HepG2 (cell line): ENCODE results near the gene MFN2. TPM values are rescaled to one million over a fixed set of nuclear protein-coding genes. Genes with fewer than 3 reads are reported as not detected.

Source experiments
- ATAC-seq: fragments of 200-7000 bp; cut with Tn5 transposase; 3 replicates; pipeline ENCODE4 v1.9.1; 2020; ENCODE audit warnings: mild to moderate bottlenecking, moderate library complexity
- BruUV-seq: library from RNA; stranded (reverse); fragments of 400-500 nt; replicated peaks from 2 replicates; lab custom pipeline; 2021; lab: Mats Ljungman, UMichigan
- CTCF ChIA-PET: fragments of 300-600 bp; formaldehyde crosslinking; extraction: SDS; loops from one replicate; lab custom pipeline; 2021; ENCODE audit warnings: low total read pairs, inconsistent platforms, low intra/inter-chr PET ratio; lab: Yijun Ruan, JAX
- POLR2A ChIA-PET: fragments of 350-600 bp; sonication (Branson Sonifier 250); formaldehyde crosslinking; loops from one replicate; lab custom pipeline; 2020; ENCODE audit warnings: antibody characterized with exemption, inconsistent platforms; lab: Yijun Ruan, JAX
- DNase-seq: peaks from one replicate; pipeline ENCODE4 v3.0.0-alpha.2; 2015; ENCODE audit warnings: low spot score
- FAIRE-seq: peaks from 3 replicates; lab custom pipeline; 2011; peaks lifted over from hg19 to GRCh38; lab: Jason Lieb, UNC
- H2AFZ ChIP-seq: one replicate; pipeline ENCODE4 v1.6.1; 2011; ENCODE audit warnings: low read length, inconsistent platforms
- H3K27ac ChIP-seq: fragments of 300-600 bp; 3 replicates; pipeline ENCODE4 v1.8.0; 2011; ENCODE audit warnings: mixed run types, mild to moderate bottlenecking, mixed read lengths, low read length, inconsistent platforms; ENCODE audit not compliant: insufficient read depth; ENCODE audit errors: extremely low read length
- H3K27me3 ChIP-seq, 2 experiments: fragments of 200-600 bp in 1 of 2; 2 replicates in 1 of 2; 3 replicates in 1 of 2; pipeline versions ENCODE4 v1.6.0 to v1.8.0; 2011; ENCODE audit warnings: low read length in 2 of 2, mild to moderate bottlenecking in 2 of 2, moderate library complexity in 2 of 2, inconsistent platforms in 1 of 2; ENCODE audit not compliant: insufficient read depth in 2 of 2, control insufficient read depth in 1 of 2
- H3K36me3 ChIP-seq, 2 experiments: fragments of 200-600 bp in 1 of 2; replicated peaks in 1 of 2; 2 replicates in 1 of 2; 3 replicates in 1 of 2; pipeline versions ENCODE4 v1.5.1 to v1.8.0; 2011; ENCODE audit warnings: low read length in 2 of 2, inconsistent platforms in 1 of 2; ENCODE audit not compliant: insufficient read depth in 2 of 2, control insufficient read depth in 1 of 2
- H3K4me1 ChIP-seq: 2 replicates; pipeline ENCODE4 v1.5.1; 2012; ENCODE audit warnings: low read length, inconsistent platforms; ENCODE audit not compliant: insufficient read depth
- H3K4me2 ChIP-seq: 2 replicates; pipeline ENCODE4 v1.6.0; 2011; ENCODE audit warnings: low read depth, low read length, inconsistent platforms
- H3K4me3 ChIP-seq, 3 experiments: fragments of 200-600 bp in 1 of 3; sonication (generic), shearing (Covaris generic) in 1 of 3; replicated peaks in 1 of 3; 2 replicates each; pipeline ENCODE4 v1.5.1; 2011 to 2016; ENCODE audit warnings: low read length in 3 of 3, inconsistent platforms in 2 of 3, low read depth in 2 of 3, mild to moderate bottlenecking in 2 of 3, control low read depth in 1 of 3, mixed read lengths in 1 of 3; ENCODE audit not compliant: insufficient read depth in 1 of 3
- H3K79me2 ChIP-seq: one replicate; pipeline ENCODE4 v1.6.1; 2011; ENCODE audit warnings: low read length, inconsistent platforms; ENCODE audit not compliant: insufficient read depth
- H3K9ac ChIP-seq: 2 replicates; pipeline ENCODE4 v1.6.0; 2011; ENCODE audit warnings: mild to moderate bottlenecking, low read depth, low read length, inconsistent platforms; ENCODE audit not compliant: insufficient read depth
- H3K9me3 ChIP-seq: 2 replicates; pipeline ENCODE4 v1.5.1; 2012; ENCODE audit warnings: mild to moderate bottlenecking, low read length
- H4K20me1 ChIP-seq: 2 replicates; pipeline ENCODE4 v1.6.0; 2011; ENCODE audit warnings: inconsistent platforms, mild to moderate bottlenecking, low read length, moderate library complexity; ENCODE audit not compliant: insufficient read depth
- CEBPB ChIP-seq: IDR thresholded peaks from 2 replicates; pipeline ENCODE4 v1.6.1; 2011; ENCODE audit warnings: low read depth, low read length, improper control_type of control experiment, borderline replicate concordance
- CEBPG ChIP-seq: IDR thresholded peaks from 2 replicates; pipeline ENCODE4 v1.6.1; 2016
- DMAP1 ChIP-seq: IDR thresholded peaks from 2 replicates; pipeline ENCODE4 v1.6.1; 2016
- HMG20A ChIP-seq: IDR thresholded peaks from 2 replicates; pipeline ENCODE4 v1.6.1; 2016; ENCODE audit warnings: borderline replicate concordance
- MEF2D ChIP-seq: sonication (generic); formaldehyde crosslinking; IDR thresholded peaks from 2 replicates; pipeline ENCODE4 v1.5.1; 2020; ENCODE audit warnings: mild to moderate bottlenecking, missing genetic modification reagents
- SOX13 ChIP-seq, 3 experiments: fragments of 450-650 bp in 1 of 3; sonication (generic) in 1 of 3; formaldehyde crosslinking in 1 of 3; IDR thresholded peaks in 2 of 3; conservative IDR thresholded peaks in 1 of 3; 2 replicates each; pipeline versions ENCODE4 v1.5.0 to v1.6.1; 2016 to 2020; ENCODE audit warnings: antibody characterized with exemption in 1 of 3, mild to moderate bottlenecking in 1 of 3, missing compliant biosample characterization in 1 of 3, missing genetic modification reagents in 1 of 3, moderate library complexity in 1 of 3
- SOX6 ChIP-seq, 2 experiments: fragments of 450-650 bp in 1 of 2; sonication (generic) in 1 of 2; formaldehyde crosslinking in 1 of 2; IDR thresholded peaks; 2 replicates each; pipeline versions ENCODE4 v1.4.0 to v1.6.1; 2017 to 2020; ENCODE audit warnings: antibody characterized with exemption in 1 of 2, mild to moderate bottlenecking in 1 of 2, missing genetic modification reagents in 1 of 2
- TEAD3 ChIP-seq: optimal IDR thresholded peaks from 2 replicates; pipeline ENCODE3; 2016; ENCODE audit warnings: borderline replicate concordance
- ZNF143 ChIP-seq: sonication (generic); formaldehyde crosslinking; IDR thresholded peaks from 2 replicates; pipeline ENCODE4 v1.4.0; 2020; ENCODE audit warnings: missing genetic modification reagents
- WGBS: methylation state at CpG from one replicate; pipeline ENCODE4 v1.1.6; 2017; ENCODE audit warnings: low lambda C conversion rate; 5-methylcytosine and 5-hydroxymethylcytosine counted together
- in situ Hi-C: cut with HindIII; loops from 2 replicates; pipeline ENCODE4 v1.10.0; 2017; ENCODE audit warnings: low pct_unique_long_range_greater_than_20kb; ENCODE audit not compliant: extremely low pct_ligation_motif_present
- intact Hi-C: fragments of 100-400 bp; cut with micrococcal nuclease; formaldehyde crosslinking; loops from one replicate; pipeline ENCODE4 v1.10.0; 2022; ENCODE audit not compliant: unreplicated experiment
- polyA plus RNA-seq, 8 experiments: library from polyadenylated mRNA; depleted of rRNA in 3 of 8; stranded (reverse) in 7 of 8; unstranded in 1 of 8; fragments of >200 nt; fragmentation: Illumina TruSeq in 4 of 8; extraction: Trizol in 4 of 8; gene quantifications; 2 replicates each; pipeline versions ENCODE4 v1.2.1 to v1.2.3, GENCODE V29; 2011 to 2016; ENCODE audit warnings: low read depth in 4 of 8, missing spikeins in 1 of 8, mixed read lengths in 1 of 8; ENCODE audit not compliant: insufficient read depth in 1 of 8
- total RNA-seq, 5 experiments: library from RNA; depleted of rRNA; stranded (reverse); fragments of >200 nt; fragmentation: Illumina TruSeq; extraction: Trizol; gene quantifications; 2 replicates each; pipeline ENCODE4 v1.2.3, GENCODE V29; 2016; ENCODE audit warnings: low read depth in 1 of 5

Gene MFN2
- total and polyA plus RNA-seq, 2 of the 13 experiments (the other 11 are each of a cell fraction or from before 2014, with no cell fraction given), result 38.7 to 60.9 TPM

DNA sequence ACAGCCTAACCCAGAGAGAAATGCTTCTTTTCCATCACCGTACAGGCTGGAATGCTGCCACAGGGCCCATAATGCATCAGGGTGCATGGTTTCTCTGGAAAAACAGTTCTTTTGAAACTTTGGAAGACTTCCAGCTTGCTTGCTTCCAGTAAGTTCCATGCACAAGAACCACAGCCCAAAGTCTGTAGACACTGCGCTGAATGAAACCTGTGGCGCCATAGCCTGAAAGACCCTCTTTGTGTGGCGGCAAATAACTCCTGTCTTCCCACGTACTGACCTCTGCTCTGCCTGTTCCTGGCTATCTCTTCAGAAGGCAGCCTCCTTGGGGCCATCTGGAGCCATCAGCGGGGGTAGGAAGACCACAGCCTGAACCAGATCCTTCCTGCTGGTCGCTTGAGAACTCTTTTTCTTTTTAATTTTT, 54.1 kb downstream of the MFN2 start (continued):
- TF ChIP-seq TEAD3 (peak; percentile 70), MEF2D (CRISPR knock-in tag) (no peak), DMAP1 (0 out of 2 replicates have a peak, but pooled peaks have one; percentile 44), ZNF143 (CRISPR knock-in tag) (peak; percentile 67)

GRCh38 chr1:12035312-12035711, 55.1 kb downstream of the MFN2 start:
- Histone ChIP-seq H2AFZ (no peak overlapping the region), H3K4me2 (peak overlapping the region; percentile 72), H3K9me3 (no peaks in the 10 kb centered on the region), H3K27ac (no peak overlapping the region), H3K36me3 (0 out of 5 replicates have a peak, but pooled peaks cover 0 to under 1% of the 10 kb centered on the region in 2 experiments), H3K79me2 (no peaks in the 10 kb centered on the region), H4K20me1 (no peaks in the 10 kb centered on the region), H3K27me3 (peaks cover 2 to 11% of the 10 kb centered on the region in 2 experiments; a peak in 2 of 5 replicates), H3K4me3 (peak overlapping the region in 1 of 3 experiments; percentile 30; a peak in 1 of 6 replicates), H3K4me1 (peaks cover 25% of the 10 kb centered on the region), H3K9ac (no peak overlapping the region; the same call in 1 of the 2 replicates)
- CTCF ChIA-PET, result no interaction called here
- in situ Hi-C loops, result no loop called here
- TF ChIP-seq SOX6 (IDR thresholded peaks at IDR 0.05) (no peak), SOX6 (CRISPR knock-in tag; IDR thresholded peaks at IDR 0.05) (0 out of 2 replicates have a peak, but pooled peaks have one; percentile 10), CEBPG (CRISPR knock-in tag) (peak; percentile 40; the same call in 1 of the 2 replicates), HMG20A (no peak), CEBPB (peak; percentile 32; the same call in 1 of the 2 replicates), SOX13 (IDR thresholded peaks at IDR 0.05) (no peak), SOX13 (CRISPR knock-in tag; conservative IDR thresholded peaks at IDR 0.05 in 1 of 2, IDR thresholded peaks at IDR 0.05 in 1 of 2) (peak in 1 of 2 experiments; percentile 49; a peak in 2 of 4 replicates)
- DNase-seq (no peak), FAIRE-seq (no peak), ATAC-seq (peak; percentile 33)
- WGBS, result 14% methylated on average over 4 of the region's 4 CpGs
- POLR2A ChIA-PET, result interaction anchor here (1.4 to 3.8 kb wide), 2 partner anchors 16 to 127 kb away, joined by 5 to 13 read pairs; partner anchors contain the start of gene MIIP
- intact Hi-C loops, result no loop called here
- BruUV-seq, result no TSS peak
